GM18526 (cell line): ENCODE measurements around the gene TAF10.

Experiments used
- POLR2A ChIP-seq: IDR thresholded peaks from 3 replicates; pipeline ENCODE4 v1.6.1; 2011; ENCODE audit not compliant: insufficient read length; ENCODE audit errors: extremely low read depth

TAF10 gene

DNA sequence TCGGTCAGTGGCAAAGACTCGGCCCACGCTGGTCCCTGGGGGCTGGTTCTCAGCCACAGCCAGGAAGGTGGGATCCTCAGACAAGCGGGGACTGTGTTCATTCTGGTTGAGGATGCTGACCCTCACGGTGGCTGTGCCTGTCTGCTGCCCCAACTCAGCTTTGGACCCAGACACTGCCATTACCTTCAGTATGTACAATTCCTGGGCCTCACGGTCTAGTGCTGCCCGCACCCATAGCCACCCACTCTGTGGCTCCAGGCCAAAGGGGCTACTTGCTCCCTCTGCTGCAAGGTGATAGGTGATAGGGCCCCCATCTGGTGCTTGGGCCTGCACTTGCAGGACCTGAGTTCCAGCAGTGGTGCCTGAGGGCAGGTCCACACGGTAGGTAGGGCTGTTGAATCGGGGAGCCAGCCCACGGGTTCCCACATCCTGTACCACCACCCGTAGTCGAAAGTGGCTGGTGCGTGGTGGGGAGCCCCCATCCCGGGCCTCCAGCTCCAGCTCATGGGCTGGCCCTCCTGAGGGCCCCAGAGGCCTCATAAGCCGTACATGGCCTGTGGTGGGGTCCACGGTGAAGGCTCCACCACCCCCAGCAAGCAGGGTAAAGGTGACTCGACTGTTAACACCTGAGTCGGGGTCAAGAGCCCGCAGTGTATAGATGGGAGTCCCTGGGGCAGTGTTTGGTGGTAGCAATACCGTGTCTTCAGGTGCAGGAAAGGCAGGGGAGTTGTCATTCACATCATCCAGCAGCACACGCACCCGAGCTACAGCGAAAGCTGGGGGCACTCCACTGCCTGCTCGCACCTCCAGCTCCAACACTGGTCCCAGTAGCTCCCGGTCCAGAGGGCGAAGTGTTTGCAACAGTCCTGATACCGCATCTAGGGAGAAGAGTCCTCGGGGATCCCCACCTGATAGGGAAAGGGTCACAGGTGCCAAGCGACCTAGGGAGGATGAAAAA is 20.4 kb upstream of the TAF10 start:
- TF ChIP-seq POLR2A = no peak

- TF ChIP-seq POLR2A = no peak
These were observed 19.4 kb upstream of the TAF10 start for GRCh38 chr11:6631361-6631890.

GRCh38 chr11:6630632-6631291 is 18.7 kb upstream of the TAF10 start:
- no peak for TF ChIP-seq POLR2A

- no peak for TF ChIP-seq POLR2A
These were observed 18.0 kb upstream of the TAF10 start for GRCh38 chr11:6629892-6630631.

GRCh38 chr11:6629573-6629891 is 17.5 kb upstream of the TAF10 start:
- no peak for TF ChIP-seq POLR2A

DNA sequence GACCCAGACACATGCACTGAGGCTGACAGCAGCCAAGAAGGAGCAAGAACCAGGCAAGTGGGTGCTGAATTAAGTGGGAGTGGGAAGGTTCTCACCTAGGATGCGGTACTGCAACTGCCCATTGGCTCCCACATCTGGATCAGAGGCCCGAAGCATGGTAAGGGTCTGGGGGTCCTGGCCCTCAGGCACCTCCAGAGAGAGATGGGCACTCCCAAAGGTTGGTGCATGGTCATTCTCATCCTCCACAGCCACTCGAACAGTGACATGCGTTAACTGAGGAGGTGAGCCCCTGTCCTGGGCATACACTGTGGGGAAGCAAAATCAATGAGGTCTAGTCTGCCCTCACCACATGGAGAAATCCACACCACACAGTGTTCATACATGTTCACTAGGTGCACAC is 16.5 kb upstream of the TAF10 start:
- TF ChIP-seq POLR2A = no peak

GRCh38 chr11:6627762-6628241 is 15.8 kb upstream of the TAF10 start:
- TF ChIP-seq POLR2A = no peak

DNA sequence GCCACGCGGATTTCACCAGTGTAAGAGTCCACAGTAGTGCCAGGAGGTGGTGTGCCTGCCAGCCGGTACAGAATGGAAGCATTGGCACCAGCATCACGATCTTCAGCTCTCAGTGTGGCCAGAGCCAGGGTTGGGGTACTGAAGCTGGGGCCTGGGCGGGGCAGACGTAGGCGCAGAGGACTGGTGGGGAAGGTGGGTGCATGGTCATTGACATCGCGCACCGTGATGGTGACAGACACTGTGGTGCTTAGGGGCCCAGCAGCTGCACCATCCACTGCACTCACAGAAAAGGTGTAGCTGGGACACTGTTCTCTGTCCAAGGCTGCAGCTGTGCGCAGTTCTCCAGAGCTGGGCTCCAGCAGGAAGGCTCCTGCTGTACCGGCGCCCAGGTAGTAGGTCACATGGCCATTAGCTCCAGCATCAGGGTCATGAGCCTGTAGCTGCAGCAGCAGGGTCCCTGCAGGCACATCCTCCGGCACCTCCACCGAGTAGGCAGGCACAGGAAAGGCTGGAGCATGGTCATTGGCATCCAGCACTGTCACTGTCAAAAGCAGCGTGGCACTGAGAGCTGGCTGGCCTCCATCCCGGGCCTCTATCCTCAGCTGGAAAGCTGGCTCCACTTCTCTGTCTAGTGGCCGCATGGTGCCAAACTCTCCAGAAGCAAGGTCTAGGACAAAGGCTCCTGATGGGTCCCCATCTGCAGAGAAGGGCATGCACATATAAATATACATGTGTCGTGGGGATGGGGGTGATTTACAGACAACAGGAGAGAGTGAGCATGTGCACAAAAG is 15.2 kb upstream of the TAF10 start:
- TF ChIP-seq POLR2A = no peak

GRCh38 chr11:6625832-6626420 is 13.9 kb upstream of the TAF10 start:
- TF ChIP-seq POLR2A = no peak

GRCh38 chr11:6625156-6625831 is 13.3 kb upstream of the TAF10 start:
- no peak for TF ChIP-seq POLR2A

- no peak for TF ChIP-seq POLR2A
These were observed 11.7 kb upstream of the TAF10 start for GRCh38 chr11:6623391-6624363.

GRCh38 chr11:6622261-6623171 is 10.5 kb upstream of the TAF10 start:
- TF ChIP-seq POLR2A = no peak

GRCh38 chr11:6621711-6622211 is 9.7 kb upstream of the TAF10 start:
- TF ChIP-seq POLR2A = no peak
